Memory B cell (primary cell): ENCODE measurements around the gene FGF14.
"Not testable (repeated sequence)": the region's sequence is repeated elsewhere in the genome, so short reads cannot be mapped to it uniquely, and the experiment has no call there.

Experiments used
- ATAC-seq: fragments of 150-1000 bp; cut with Tn5 transposase; 2 replicates; pipeline ENCODE4 v1.10.0; 2021; ENCODE audit warnings: low read depth, mild to moderate bottlenecking, moderate library complexity
- DNase-seq, 2 donors: peaks; one replicate each; pipeline ENCODE4 v3.0.0; 2022; ENCODE audit warnings: low spot score in 2 of 2
- H3K27ac Mint-ChIP-seq: one replicate; pipeline ENCODE4 v1.8.0; 2022; ENCODE audit warnings: mild to moderate bottlenecking, moderate library complexity, mixed read lengths
- H3K27me3 Mint-ChIP-seq: one replicate; pipeline ENCODE4 v1.8.0; 2022; ENCODE audit warnings: mixed read lengths
- H3K36me3 Mint-ChIP-seq: one replicate; pipeline ENCODE4 v1.8.0; 2022; ENCODE audit warnings: mild to moderate bottlenecking, mixed read lengths
- H3K4me1 Mint-ChIP-seq: one replicate; pipeline ENCODE4 v1.8.0; 2022; ENCODE audit warnings: mixed read lengths
- H3K4me3 Mint-ChIP-seq: one replicate; pipeline ENCODE4 v1.8.0; 2022; ENCODE audit warnings: mild to moderate bottlenecking, moderate library complexity, mixed read lengths
- H3K9me3 Mint-ChIP-seq: one replicate; pipeline ENCODE4 v1.8.0; 2022; ENCODE audit warnings: mixed read lengths

FGF14 gene

GRCh38 chr13:102170305-102170704, 231.5 kb downstream of the FGF14 start:
- DNase-seq (no peak), ATAC-seq (no peak)
- no peaks in the 10 kb centered on the region for H3K9me3 Mint-ChIP-seq
- H3K4me1 Mint-ChIP-seq = no peaks in the 10 kb centered on the region
- H3K27me3 Mint-ChIP-seq = no peaks in the 10 kb centered on the region
- no peak overlapping the region for H3K27ac Mint-ChIP-seq
- H3K4me3 Mint-ChIP-seq = no peak overlapping the region
- no peaks in the 10 kb centered on the region for H3K36me3 Mint-ChIP-seq

- DNase-seq = no peak
- ATAC-seq = no peak
- Mint-ChIP-seq H3K4me3 (no peak overlapping the region), H3K36me3 (no peaks in the 10 kb centered on the region), H3K27me3 (no peaks in the 10 kb centered on the region), H3K27ac (no peak overlapping the region), H3K4me1 (no peaks in the 10 kb centered on the region), H3K9me3 (peaks cover 2% of the 10 kb centered on the region)
Measured at GRCh38 chr13:102169471-102170015, 232.3 kb downstream of the FGF14 start.

DNA sequence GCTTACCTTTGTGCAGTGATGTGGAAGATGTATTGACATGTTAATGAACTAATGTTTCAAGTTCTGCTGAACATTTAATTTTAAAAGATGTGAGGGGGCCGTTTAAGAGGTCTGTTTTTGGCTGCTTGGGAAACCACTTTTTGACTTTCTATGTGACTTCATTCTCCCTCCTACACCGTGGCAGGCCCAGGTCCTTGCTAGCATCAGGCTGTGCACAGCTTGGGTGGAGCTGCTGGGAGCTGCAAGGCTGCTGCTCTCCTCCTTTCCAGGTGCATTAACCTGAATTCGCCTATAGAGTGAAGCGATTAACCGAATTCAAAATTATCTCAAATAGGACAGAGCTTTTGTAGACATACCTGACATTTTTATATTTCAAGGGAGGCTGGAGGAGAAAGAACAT, 249.1 kb downstream of the FGF14 start:
- ATAC-seq (no peak), DNase-seq (no peak)
- Mint-ChIP-seq H3K9me3 (no peaks in the 10 kb centered on the region), H3K27me3 (peaks cover 2% of the 10 kb centered on the region), H3K36me3 (no peaks in the 10 kb centered on the region), H3K4me3 (no peak overlapping the region), H3K4me1 (no peaks in the 10 kb centered on the region), H3K27ac (no peak overlapping the region)

GRCh38 chr13:102147353-102147752, 254.5 kb downstream of the FGF14 start:
- Mint-ChIP-seq H3K9me3 (no peaks in the 10 kb centered on the region), H3K27me3 (peaks cover 1% of the 10 kb centered on the region), H3K36me3 (no peaks in the 10 kb centered on the region), H3K27ac (no peak overlapping the region), H3K4me3 (no peak overlapping the region), H3K4me1 (no peaks in the 10 kb centered on the region)
- ATAC-seq (no peak), DNase-seq (no peak)

GRCh38 chr13:102145750-102146149, 256.1 kb downstream of the FGF14 start:
- DNase-seq = no peak
- Mint-ChIP-seq H3K27me3 (no peaks in the 10 kb centered on the region), H3K4me1 (no peaks in the 10 kb centered on the region), H3K36me3 (no peaks in the 10 kb centered on the region), H3K27ac (no peak overlapping the region), H3K4me3 (no peak overlapping the region), H3K9me3 (no peaks in the 10 kb centered on the region)
- no peak for ATAC-seq

- ATAC-seq (no peak), DNase-seq (no peak)
- no peaks in the 10 kb centered on the region for H3K9me3 Mint-ChIP-seq
- no peaks in the 10 kb centered on the region for H3K27me3 Mint-ChIP-seq
- no peak overlapping the region for H3K27ac Mint-ChIP-seq
- H3K4me1 Mint-ChIP-seq = no peaks in the 10 kb centered on the region
- H3K36me3 Mint-ChIP-seq = no peaks in the 10 kb centered on the region
- no peak overlapping the region for H3K4me3 Mint-ChIP-seq
Measured at GRCh38 chr13:102142473-102142826, 259.4 kb downstream of the FGF14 start.

- Mint-ChIP-seq H3K4me3 (no peak overlapping the region), H3K27me3 (no peaks in the 10 kb centered on the region), H3K27ac (no peak overlapping the region), H3K36me3 (no peaks in the 10 kb centered on the region), H3K9me3 (no peaks in the 10 kb centered on the region), H3K4me1 (no peaks in the 10 kb centered on the region)
- ATAC-seq (no peak), DNase-seq (no peak)
Measured at GRCh38 chr13:102141625-102142472, 260.0 kb downstream of the FGF14 start.

DNA sequence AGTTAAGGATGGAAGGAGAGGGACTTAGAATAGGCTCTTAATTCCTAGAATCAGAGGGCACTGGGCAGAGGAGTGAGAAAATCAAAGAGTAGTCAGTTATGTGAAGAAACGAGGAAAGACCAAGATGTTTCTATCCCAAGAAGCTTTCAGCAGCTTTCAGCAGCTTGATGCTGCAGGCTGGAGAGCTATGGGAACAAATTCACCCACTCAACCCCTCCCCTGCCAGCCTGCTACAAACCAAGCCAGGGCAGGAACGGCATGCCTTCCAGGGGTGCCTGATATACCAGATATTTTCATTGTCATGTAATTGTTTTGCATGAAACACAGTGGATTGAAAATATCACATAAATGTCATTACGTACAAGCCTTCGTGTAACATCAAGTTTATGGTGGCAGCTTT, 262.2 kb downstream of the FGF14 start:
- Mint-ChIP-seq H3K9me3 (no peaks in the 10 kb centered on the region), H3K27ac (no peak overlapping the region), H3K27me3 (no peaks in the 10 kb centered on the region), H3K36me3 (no peaks in the 10 kb centered on the region), H3K4me3 (no peak overlapping the region), H3K4me1 (no peaks in the 10 kb centered on the region)
- DNase-seq = no peak
- ATAC-seq = no peak

GRCh38 chr13:102138635-102139190, 263.1 kb downstream of the FGF14 start:
- H3K36me3 Mint-ChIP-seq = no peaks in the 10 kb centered on the region
- no peak overlapping the region for H3K4me3 Mint-ChIP-seq
- no peaks in the 10 kb centered on the region for H3K9me3 Mint-ChIP-seq
- DNase-seq (no peak), ATAC-seq (no peak)
- H3K27ac Mint-ChIP-seq = no peak overlapping the region
- H3K4me1 Mint-ChIP-seq = no peaks in the 10 kb centered on the region
- no peaks in the 10 kb centered on the region for H3K27me3 Mint-ChIP-seq

DNA sequence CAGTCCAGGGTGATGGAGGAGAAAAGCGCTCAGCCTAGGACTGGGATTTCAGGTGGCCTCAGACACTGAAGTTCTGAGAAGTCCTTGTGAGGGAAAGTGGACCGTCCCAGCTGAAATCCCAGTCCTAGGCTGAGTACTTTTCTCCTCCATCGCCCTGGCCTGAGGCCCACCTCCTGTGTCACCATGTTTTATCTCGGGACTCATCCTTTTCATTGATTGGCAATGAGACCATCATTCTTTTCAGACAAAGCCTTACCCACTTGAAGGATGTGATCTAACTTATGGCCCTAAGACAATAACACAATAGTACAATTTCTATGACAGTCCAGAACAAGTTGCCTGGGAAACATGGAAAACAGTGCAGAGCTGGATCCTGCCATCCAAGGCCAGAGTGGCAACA, 263.9 kb downstream of the FGF14 start:
- H3K4me3 Mint-ChIP-seq, DNase-seq, H3K27me3 Mint-ChIP-seq, H3K4me1 Mint-ChIP-seq, H3K36me3 Mint-ChIP-seq, H3K27ac Mint-ChIP-seq, H3K9me3 Mint-ChIP-seq, ATAC-seq: not testable (repeated sequence)

- Mint-ChIP-seq H3K27ac (no peak overlapping the region), H3K4me3 (no peak overlapping the region), H3K4me1 (no peaks in the 10 kb centered on the region), H3K9me3 (no peaks in the 10 kb centered on the region), H3K36me3 (no peaks in the 10 kb centered on the region), H3K27me3 (no peaks in the 10 kb centered on the region)
- no peak for DNase-seq
- no peak for ATAC-seq
Measured at GRCh38 chr13:102136735-102137296, 265.0 kb downstream of the FGF14 start.

DNA sequence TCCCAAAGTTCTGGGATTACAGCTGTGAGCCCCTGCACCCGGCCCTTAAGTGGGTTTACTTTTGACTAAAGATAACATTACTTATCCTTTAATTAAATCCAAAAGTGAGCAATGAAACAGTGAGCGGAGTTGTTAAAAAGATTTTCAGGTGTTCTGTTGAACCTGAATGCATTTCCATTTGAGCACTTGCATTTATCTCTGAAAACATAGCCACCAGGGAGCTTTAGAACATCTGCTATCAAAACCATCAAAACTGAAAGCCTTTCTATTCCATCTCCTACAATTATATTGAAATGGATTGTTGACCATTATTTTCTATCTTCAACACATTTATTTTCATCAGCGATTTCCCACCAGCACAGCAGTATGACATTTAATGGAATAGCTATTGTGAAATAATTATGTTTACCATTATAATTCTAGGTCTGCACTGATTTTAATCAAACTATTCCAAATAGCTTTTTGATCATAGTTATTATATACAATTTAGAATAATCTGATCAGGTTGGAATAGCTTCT, 269.0 kb downstream of the FGF14 start:
- no peak overlapping the region for H3K4me3 Mint-ChIP-seq
- no peak for DNase-seq

DNA sequence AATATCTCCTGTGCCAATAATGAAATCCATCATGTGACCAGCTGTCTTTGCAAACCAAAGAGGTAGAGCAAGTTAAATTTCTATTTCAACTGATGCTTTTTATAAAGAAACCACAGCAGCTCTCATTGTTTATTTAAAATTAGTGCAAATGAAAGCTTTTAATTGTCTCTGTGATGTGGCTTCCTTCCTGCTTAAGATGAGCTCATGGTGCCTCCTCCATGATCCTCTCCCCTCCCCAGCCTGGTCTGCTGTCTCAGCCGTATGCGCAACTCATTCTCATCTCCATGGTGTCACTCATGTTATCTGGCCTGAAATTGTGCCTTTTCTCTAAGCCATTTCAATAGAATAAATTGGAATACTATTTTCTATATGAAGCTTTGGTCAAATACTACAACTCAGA, 270.6 kb downstream of the FGF14 start:
- no peak overlapping the region for H3K4me3 Mint-ChIP-seq
- no peaks in the 10 kb centered on the region for H3K36me3 Mint-ChIP-seq
- H3K9me3 Mint-ChIP-seq = peaks cover 2% of the 10 kb centered on the region
- no peaks in the 10 kb centered on the region for H3K27me3 Mint-ChIP-seq
- DNase-seq (no peak), ATAC-seq (no peak)
- no peak overlapping the region for H3K27ac Mint-ChIP-seq
- no peaks in the 10 kb centered on the region for H3K4me1 Mint-ChIP-seq

More for the DNA sequence above, 269.0 kb downstream of the FGF14 start:
- no peaks in the 10 kb centered on the region for H3K27me3 Mint-ChIP-seq
- H3K9me3 Mint-ChIP-seq = peaks cover 2% of the 10 kb centered on the region
- H3K36me3 Mint-ChIP-seq = no peaks in the 10 kb centered on the region
- H3K27ac Mint-ChIP-seq = no peak overlapping the region
- H3K4me1 Mint-ChIP-seq = no peaks in the 10 kb centered on the region
- ATAC-seq = no peak

- Mint-ChIP-seq H3K27ac (no peak overlapping the region), H3K36me3 (no peaks in the 10 kb centered on the region), H3K4me3 (no peak overlapping the region), H3K4me1 (no peaks in the 10 kb centered on the region), H3K27me3 (no peaks in the 10 kb centered on the region), H3K9me3 (peaks cover 2% of the 10 kb centered on the region)
- DNase-seq = no peak
- ATAC-seq = no peak
Measured at GRCh38 chr13:102128216-102128810, 273.5 kb downstream of the FGF14 start.
